Smooth muscle cell (in vitro differentiated cells): ENCODE measurements around the gene SMDT1. TPM values are rescaled to one million over a fixed set of nuclear protein-coding genes. Genes with fewer than 3 reads are reported as not detected.
A peak's percentile ranks its signal among the peaks of the same experiment; 100 is the strongest.

Experiments
- DNase-seq: peaks from one replicate; lab custom pipeline; 2025; ENCODE audit not compliant: unreplicated experiment; lab: John Stamatoyannopoulos, UW
- H2AFZ ChIP-seq: fragments of 200-600 bp; sonication (generic); 2 replicates; pipeline ENCODE4 v1.6.0; 2016; ENCODE audit warnings: antibody characterized with exemption, low read depth, mild to moderate bottlenecking
- H3F3A ChIP-seq: fragments of 200-600 bp; sonication (generic); 2 replicates; pipeline ENCODE4 v1.6.0; 2017; ENCODE audit warnings: antibody characterized with exemption, low read depth
- H3K27ac ChIP-seq: fragments of 200-600 bp; sonication (generic); 2 replicates; pipeline ENCODE4 v1.5.1; 2016; ENCODE audit warnings: low read depth, mild to moderate bottlenecking
- H3K27me3 ChIP-seq: fragments of 200-600 bp; sonication (generic); 2 replicates; pipeline ENCODE4 v1.6.1; 2016; ENCODE audit warnings: low read depth, mild to moderate bottlenecking
- H3K36me3 ChIP-seq: fragments of 200-600 bp; sonication (generic); 2 replicates; pipeline ENCODE4 v1.5.1; 2016; ENCODE audit warnings: low read depth
- H3K4me1 ChIP-seq: fragments of 200-600 bp; sonication (generic); 2 replicates; pipeline ENCODE4 v1.5.1; 2016; ENCODE audit warnings: low read depth
- H3K4me2 ChIP-seq: fragments of 200-600 bp; sonication (generic); 2 replicates; pipeline ENCODE4 v1.6.0; 2016; ENCODE audit warnings: mild to moderate bottlenecking
- H3K4me3 ChIP-seq: fragments of 200-600 bp; sonication (generic); 2 replicates; pipeline ENCODE4 v1.5.1; 2016; ENCODE audit warnings: mild to moderate bottlenecking
- H3K79me2 ChIP-seq: fragments of 200-600 bp; sonication (generic); 2 replicates; pipeline ENCODE4 v1.6.0; 2016; ENCODE audit warnings: low read depth, mild to moderate bottlenecking
- H3K9ac ChIP-seq: fragments of 200-600 bp; sonication (generic); 2 replicates; pipeline ENCODE4 v1.6.0; 2016; ENCODE audit warnings: low read depth
- H3K9me3 ChIP-seq: fragments of 200-600 bp; sonication (generic); replicated peaks from 2 replicates; pipeline ENCODE4 v1.5.1; 2016; ENCODE audit warnings: low read depth
- H4K20me1 ChIP-seq: fragments of 200-600 bp; sonication (generic); 2 replicates; pipeline ENCODE4 v1.6.0; 2016; ENCODE audit warnings: low read depth
- CTCF ChIP-seq: fragments of 200-600 bp; sonication (generic); IDR thresholded peaks from 2 replicates; pipeline ENCODE4 v1.5.1; 2017; ENCODE audit warnings: borderline replicate concordance, mild to moderate bottlenecking, antibody characterized with exemption; ENCODE audit not compliant: insufficient read depth, poor library complexity, severe bottlenecking
- WGBS: methylation state at CpG from one replicate; pipeline ENCODE4 v1.1.7; 2016; ENCODE audit warnings: low lambda C conversion rate; 5-methylcytosine and 5-hydroxymethylcytosine counted together
- polyA plus RNA-seq: library from polyadenylated mRNA; unstranded; fragments of >200 nt; fragmentation: Nextera tagmentation; extraction: Ambion mirVana; gene quantifications from 2 replicates; pipeline ENCODE4 v1.2.1, GENCODE V29; 2016
- total RNA-seq: library from RNA; depleted of rRNA; stranded (reverse); fragments of >200 nt; gene quantifications from 2 replicates; pipeline ENCODE4 v1.2.3, GENCODE V29; 2014

Gene SMDT1
- total and polyA plus RNA-seq, 2 experiments from 2014 or later, result 4.4 to 57.9 TPM

DNA sequence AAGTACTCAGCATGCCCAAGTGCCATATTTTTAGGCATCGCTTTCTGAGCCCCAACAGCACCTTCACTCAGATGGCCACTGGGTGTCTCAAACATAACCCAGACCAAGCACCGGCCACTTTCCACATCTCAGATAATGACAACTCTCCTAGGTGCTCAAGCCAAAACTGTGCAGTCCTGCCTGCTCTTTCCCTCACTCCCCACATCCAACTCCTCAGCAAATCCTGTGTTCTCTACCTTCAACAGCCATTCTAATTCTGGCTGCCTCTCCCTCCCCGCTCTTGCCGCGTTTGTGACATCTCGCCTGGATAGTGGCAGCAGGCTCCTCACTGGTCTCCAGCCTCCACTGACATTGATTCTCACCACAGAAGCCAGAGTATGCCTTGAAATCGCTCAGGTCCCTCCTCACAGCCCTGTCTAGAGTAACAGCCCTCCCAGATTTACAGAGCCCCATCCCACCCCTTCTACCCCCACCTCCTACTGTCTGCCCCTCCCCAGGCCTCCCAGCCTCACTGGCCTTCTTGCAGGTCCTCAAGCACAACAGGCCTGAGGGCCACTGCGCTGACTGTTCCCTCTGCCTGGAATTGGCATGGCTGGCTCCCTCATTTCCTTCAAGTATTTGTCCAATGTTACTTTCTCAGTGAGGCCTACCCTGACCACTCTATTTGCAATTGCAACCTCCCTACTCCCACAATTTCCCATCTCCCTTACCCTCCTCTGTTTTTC lies 6.7 kb upstream of the SMDT1 start:
- DNase-seq, result no peak
- Histone ChIP-seq H3K4me2 (no peak overlapping the region), H3F3A (no peaks in the 10 kb centered on the region), H3K9me3 (no peaks in the 10 kb centered on the region), H3K79me2 (no peaks in the 10 kb centered on the region), H3K9ac (no peak overlapping the region), H3K4me3 (no peak overlapping the region), H2AFZ (no peak overlapping the region), H3K27ac (no peak overlapping the region), H4K20me1 (no peaks in the 10 kb centered on the region), H3K36me3 (no peaks in the 10 kb centered on the region), H3K4me1 (peaks cover 14% of the 10 kb centered on the region), H3K27me3 (no peaks in the 10 kb centered on the region)
- TF ChIP-seq CTCF, result no peak
- 91% methylated on average over 8 of the region's 8 CpGs for WGBS

DNA sequence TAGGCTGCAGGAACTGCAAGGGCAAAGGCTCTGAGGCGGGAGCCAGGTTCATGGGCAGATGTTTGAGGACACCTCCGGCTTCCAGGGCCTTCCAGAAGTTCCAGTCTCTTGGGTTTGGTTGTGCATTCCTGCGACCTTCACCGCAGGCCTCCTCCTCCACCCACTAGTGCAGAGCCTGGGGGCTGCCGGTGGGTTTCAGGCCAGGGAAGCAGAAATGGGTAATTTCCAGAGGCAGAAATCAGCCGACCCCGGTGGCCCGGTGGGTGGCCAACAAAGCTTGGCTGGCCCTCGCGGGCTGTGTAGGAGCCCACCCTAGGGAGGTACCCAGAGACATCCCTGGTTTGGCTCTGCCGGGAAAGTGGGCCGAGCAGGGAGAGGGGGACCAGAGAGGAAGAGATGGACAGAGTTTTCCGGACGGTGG lies 5.9 kb upstream of the SMDT1 start:
- Histone ChIP-seq H3K9me3 (no peaks in the 10 kb centered on the region), H3K36me3 (no peaks in the 10 kb centered on the region), H3K4me2 (peak overlapping the region; percentile 84), H3K27ac (peak overlapping the region; percentile 77), H3F3A (peaks cover under 1% of the 10 kb centered on the region), H3K4me3 (peak overlapping the region; percentile 50), H3K79me2 (no peaks in the 10 kb centered on the region), H4K20me1 (no peaks in the 10 kb centered on the region), H2AFZ (peak overlapping the region; percentile 31), H3K27me3 (no peaks in the 10 kb centered on the region), H3K9ac (peak overlapping the region; percentile 82), H3K4me1 (peaks cover 15% of the 10 kb centered on the region)
- WGBS, result 96% methylated on average over 14 of the region's 14 CpGs
- no peak for DNase-seq
- TF ChIP-seq CTCF, result no peak

DNA sequence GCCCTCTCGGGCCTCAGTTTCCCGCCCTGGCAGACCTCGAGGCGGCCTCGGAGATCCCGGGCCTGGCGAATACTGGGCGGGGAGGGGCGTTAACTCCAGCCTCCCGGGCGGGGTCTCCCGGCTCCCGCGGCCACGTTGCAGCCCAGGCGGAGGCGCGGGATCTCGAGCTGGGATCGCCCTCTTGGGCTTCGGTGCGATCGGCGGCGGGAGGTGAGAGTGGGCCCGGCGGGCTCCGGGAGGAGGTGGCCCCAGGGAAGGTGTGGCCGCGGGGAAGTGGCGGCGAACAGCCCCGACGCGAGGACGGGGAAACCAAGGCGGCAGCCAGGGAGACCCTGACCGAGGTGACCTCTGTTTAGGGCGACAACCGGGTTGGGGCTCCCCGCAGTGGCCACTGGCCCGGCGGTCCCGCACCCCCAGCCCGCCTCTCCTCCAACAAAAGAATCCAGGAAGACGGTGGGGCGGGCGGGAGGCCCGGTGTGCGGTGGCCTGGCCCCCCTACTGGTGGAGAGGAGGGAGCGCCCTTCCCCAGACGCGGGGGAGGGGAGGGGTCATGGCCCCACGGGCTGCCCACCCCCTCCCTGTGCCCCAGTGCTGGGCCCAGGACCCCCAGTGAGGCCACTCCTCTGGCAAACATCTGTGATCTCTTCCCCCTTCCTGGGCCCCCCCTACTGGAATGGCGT lies 5.2 kb upstream of the SMDT1 start, which contains the start of gene PHETA2:
Gene PHETA2, plus strand, starts transcription at position 117 of the 680 bp plus-strand sequence. CDS start 3,046 bp downstream, outside the sequence.
- Histone ChIP-seq H3K9ac (peak within 1 kb of the TSS; percentile 82), H3K4me1 (peaks cover 21% of the 10 kb centered on the region), H4K20me1 (no peaks in the 10 kb centered on the region), H3K27me3 (no peaks in the 10 kb centered on the region), H3K27ac (peak within 1 kb of the TSS; percentile 77), H3K9me3 (no peaks in the 10 kb centered on the region), H3K36me3 (no peaks in the 10 kb centered on the region), H3F3A (peaks cover 6% of the 10 kb centered on the region), H3K4me2 (peak within 1 kb of the TSS; percentile 84), H3K4me3 (peak within 1 kb of the TSS; percentile 50), H2AFZ (peak within 1 kb of the TSS; percentile 31), H3K79me2 (no peaks in the 10 kb centered on the region)
- no peak for DNase-seq
- 51% methylated on average over 24 of the region's 55 CpGs for WGBS
- TF ChIP-seq CTCF, result peak; percentile 23
